NCI-H446 treated with DMSO at 0.1 percent for 48 hours (cell line): ENCODE results near the gene SLC5A12.
"Not testable (repeated sequence)": the region's sequence is repeated elsewhere in the genome, so short reads cannot be mapped to it uniquely, and the experiment has no call there.

Source experiments
- DNase-seq: peaks from one replicate; lab custom pipeline; 2025; lab: John Stamatoyannopoulos, UW

Gene SLC5A12

GRCh38 chr11:26651916-26652315 lies 69.9 kb downstream of the SLC5A12 start:
- DNase-seq: no peak

DNA sequence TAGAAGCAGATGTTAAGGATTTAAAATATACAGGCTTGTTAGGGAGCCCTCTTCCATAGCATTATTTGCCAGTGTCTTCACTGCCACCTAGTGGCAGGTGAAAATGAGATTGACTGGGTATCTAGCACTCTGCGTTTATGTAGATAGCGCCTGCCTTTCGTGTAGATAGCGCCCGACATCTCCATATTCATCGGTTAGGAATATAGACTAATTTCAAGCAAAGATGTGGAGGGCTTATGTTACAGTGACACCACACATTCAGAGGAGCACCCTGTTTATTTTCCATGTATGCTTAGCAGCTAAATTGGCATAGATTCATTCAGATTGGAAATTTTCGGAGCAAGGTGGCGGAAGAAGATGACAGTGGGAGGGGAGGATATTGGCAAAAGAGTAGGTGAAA lies 72.0 kb downstream of the SLC5A12 start:
- peak; percentile 10 for DNase-seq

GRCh38 chr11:26643314-26643713 lies 78.5 kb downstream of the SLC5A12 start:
- DNase-seq: not testable (repeated sequence)

GRCh38 chr11:26632691-26633159 lies 89.1 kb downstream of the SLC5A12 start:
- no peak for DNase-seq

DNA sequence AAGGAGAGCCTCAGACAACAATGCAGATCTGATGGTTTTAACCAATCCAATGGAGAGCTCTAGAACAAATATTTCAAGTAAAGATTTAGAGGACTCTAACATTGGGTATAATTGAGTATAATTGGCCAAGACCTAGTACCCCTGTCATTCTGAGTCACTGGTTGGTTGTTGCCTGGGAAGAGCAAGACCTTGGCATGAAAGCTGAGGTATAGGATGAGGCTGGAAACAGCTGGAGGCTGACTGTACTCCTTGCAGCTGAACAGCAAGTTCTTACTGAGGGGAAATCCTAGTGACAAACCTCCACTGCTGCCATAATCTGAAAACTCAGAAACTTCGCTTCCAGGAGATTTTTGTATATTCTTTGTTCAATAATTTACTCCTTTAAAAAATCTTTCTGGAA lies 95.5 kb downstream of the SLC5A12 start:
- no peak for DNase-seq

- DNase-seq: peak; percentile 0
Observed at GRCh38 chr11:26623076-26623659, 98.7 kb downstream of the SLC5A12 start.

DNA sequence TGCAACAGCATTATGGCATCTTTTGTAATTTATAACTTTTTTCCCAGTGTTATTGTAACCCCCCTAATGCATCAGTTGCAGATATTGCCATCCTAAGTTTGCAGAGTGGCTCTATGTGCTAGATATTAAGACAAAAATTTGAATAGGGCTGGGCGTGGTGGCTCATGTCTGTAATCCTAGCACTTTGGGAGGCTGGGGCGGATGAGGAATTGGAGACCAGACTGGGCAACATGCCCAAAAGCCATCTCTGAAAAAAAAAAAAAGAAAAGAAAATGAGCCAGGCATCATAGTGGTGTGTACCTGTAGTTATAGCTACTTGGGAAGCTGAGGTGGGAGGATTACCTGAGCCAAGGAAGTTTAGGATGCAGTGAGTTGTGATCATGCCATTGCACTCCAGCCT lies 99.7 kb downstream of the SLC5A12 start:
- DNase-seq: no peak

DNA sequence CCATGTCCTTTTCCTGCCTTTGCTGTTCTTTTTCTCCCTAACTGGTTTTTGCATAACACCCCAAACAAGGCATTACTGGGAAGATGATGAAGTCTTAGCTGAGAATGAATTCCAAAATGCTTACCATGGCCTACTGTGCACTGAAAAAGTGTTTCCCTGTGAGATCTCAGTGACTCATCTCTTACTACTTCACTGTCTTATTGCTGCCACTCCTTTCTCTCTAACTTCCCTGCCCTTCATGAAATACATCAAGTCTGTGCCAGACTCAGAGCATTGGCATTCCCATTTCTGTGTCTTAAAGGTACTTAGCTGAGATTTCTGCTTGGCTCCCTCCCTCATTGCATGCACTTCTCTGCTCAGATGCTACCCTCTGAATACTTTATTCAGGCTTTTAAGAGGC lies 100.7 kb downstream of the SLC5A12 start:
- DNase-seq: no peak

DNA sequence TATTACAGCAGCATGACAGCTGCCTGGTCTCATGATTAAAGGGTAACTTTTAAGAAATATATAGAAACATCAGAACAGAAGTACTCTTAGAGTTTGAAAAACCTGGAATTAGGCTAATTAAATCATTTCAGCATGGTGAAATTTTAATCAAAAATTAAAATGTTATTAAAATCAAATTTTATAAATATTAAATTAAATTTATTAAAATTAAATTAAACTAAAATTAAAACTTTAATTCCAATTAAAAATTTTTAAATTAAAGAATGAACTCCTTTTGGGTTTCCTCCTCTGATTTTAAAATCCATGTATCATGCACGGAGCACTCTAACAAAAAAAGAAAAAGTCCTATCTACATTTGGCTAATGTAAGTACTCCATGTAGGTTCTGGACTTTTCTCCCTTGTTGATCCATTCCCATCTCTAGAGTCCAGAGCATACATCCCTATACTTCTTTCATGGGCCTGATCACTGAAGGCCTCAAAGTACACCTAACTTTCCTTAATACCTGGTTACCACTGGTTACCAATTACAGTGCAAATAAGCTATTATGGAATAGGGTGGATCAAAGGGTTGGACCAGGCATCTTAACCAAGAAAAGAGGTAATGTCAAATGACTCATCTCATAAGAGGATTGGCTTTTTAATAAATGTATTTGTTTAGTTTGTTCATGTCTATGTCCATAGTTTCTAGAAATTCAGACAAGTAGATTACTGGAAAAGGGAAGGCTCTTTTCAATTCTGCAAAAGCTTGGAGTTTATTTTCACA lies 101.4 kb downstream of the SLC5A12 start:
- DNase-seq: no peak

GRCh38 chr11:26618441-26618840 lies 103.4 kb downstream of the SLC5A12 start:
- DNase-seq: no peak
